ENCODE measurements around the gene SLC2A14. TPM values are rescaled to one million over a fixed set of nuclear protein-coding genes. Genes with fewer than 3 reads are reported as not detected.
"Not testable (repeated sequence)": the region's sequence is repeated elsewhere in the genome, so short reads cannot be mapped to it uniquely, and the experiment has no call there.

The SLC2A14 gene
- total RNA-seq, 1 donor from 2014 or later = not detected

DNA sequence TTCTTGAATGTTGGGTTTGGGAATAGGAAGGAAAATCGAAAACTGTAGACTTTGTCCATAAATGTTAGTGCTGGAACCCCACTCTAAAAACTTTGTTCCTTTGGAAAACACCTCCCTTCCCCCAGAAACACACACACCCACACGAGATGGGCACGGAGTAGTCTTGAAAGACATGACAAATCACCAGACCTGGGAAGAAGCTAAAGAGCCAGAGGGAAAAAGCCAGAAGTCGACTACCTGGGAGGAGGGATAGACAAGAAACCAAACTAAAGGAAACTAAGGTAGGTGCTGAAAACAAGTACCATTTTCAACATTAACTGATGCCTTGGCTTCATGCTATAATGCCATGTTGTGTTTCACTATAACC is 84.4 kb downstream of the SLC2A14 start:
- H3K27me3 ChIP-seq (ENCODE audit: low read depth) = peaks cover 6% of the 10 kb centered on the region
- DNase-seq = no peak
- H3K36me3 ChIP-seq = no peaks in the 10 kb centered on the region

GRCh38 chr12:7787574-7788293 is 85.0 kb downstream of the SLC2A14 start:
- Histone ChIP-seq H3K9me3 (no peaks in the 10 kb centered on the region), H3K27me3 (ENCODE audit: low read depth) (peaks cover 6% of the 10 kb centered on the region), H3K4me1 (no peaks in the 10 kb centered on the region), H3K27ac (no peak overlapping the region), H3K4me3 (no peak overlapping the region), H3K36me3 (no peaks in the 10 kb centered on the region)
- DNase-seq (no peak), ATAC-seq (peak in 1 of 2 donors; percentile 31)
- no peak for TF ChIP-seq CTCF (IDR thresholded peaks at IDR 0.05)
- intact Hi-C loops (cut with DNase I) = no loop called here

More for the DNA sequence above, 84.4 kb downstream of the SLC2A14 start:
- H3K9me3 ChIP-seq = no peaks in the 10 kb centered on the region
- intact Hi-C loops (cut with DNase I) = no loop called here
- no peaks in the 10 kb centered on the region for H3K4me1 ChIP-seq
- no peak overlapping the region for H3K4me3 ChIP-seq
- ATAC-seq = no peak
- TF ChIP-seq CTCF (IDR thresholded peaks at IDR 0.05) = no peak
- H3K27ac ChIP-seq = no peak overlapping the region

- ATAC-seq = no peak
- Histone ChIP-seq H3K27me3 (ENCODE audit: low read depth) (peaks cover 6% of the 10 kb centered on the region), H3K36me3 (no peaks in the 10 kb centered on the region)
Measured at GRCh38 chr12:7784701-7785100, 88.0 kb downstream of the SLC2A14 start.

GRCh38 chr12:7783433-7783832 is 89.3 kb downstream of the SLC2A14 start:
- H3K27me3 ChIP-seq (ENCODE audit: low read depth); H3K27ac ChIP-seq; ATAC-seq; H3K4me1 ChIP-seq; H3K9me3 ChIP-seq; H3K36me3 ChIP-seq; DNase-seq; H3K4me3 ChIP-seq; intact Hi-C loops (cut with DNase I): not testable (repeated sequence)

More at GRCh38 chr12:7784701-7785100, 88.0 kb downstream of the SLC2A14 start:
- DNase-seq = no peak
- Histone ChIP-seq H3K9me3 (no peaks in the 10 kb centered on the region), H3K4me3 (no peak overlapping the region), H3K4me1 (no peaks in the 10 kb centered on the region), H3K27ac (no peak overlapping the region)
- intact Hi-C loops (cut with DNase I) = no loop called here
- TF ChIP-seq CTCF (IDR thresholded peaks at IDR 0.05) = no peak

DNA sequence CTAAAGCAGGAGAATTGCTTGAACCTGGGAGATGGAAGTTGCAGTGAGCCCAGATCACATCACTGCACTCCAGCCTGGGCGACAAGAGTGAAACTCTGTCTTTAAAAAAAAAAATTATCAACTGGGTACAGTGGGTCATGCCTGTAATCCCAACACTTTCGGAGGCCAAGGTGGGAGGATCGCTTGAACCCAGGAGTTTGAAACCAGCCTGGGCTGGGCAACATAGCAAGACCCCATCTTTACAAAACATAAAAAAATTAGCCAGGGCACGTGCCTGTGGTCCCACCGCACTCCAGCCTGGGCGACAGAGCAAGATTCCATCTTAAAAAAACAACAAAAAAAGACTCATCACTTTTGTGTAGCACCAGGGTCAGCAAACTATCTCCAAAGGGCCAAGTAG is 90.7 kb downstream of the SLC2A14 start:
- Histone ChIP-seq H3K27ac (no peak overlapping the region), H3K27me3 (ENCODE audit: low read depth) (no peaks in the 10 kb centered on the region), H3K9me3 (no peaks in the 10 kb centered on the region), H3K36me3 (no peaks in the 10 kb centered on the region), H3K4me1 (no peaks in the 10 kb centered on the region), H3K4me3 (no peak overlapping the region)
- intact Hi-C loops (cut with DNase I) = no loop called here
- no peak for TF ChIP-seq CTCF (IDR thresholded peaks at IDR 0.05)
- ATAC-seq = no peak
- no peak for DNase-seq

- ATAC-seq (no peak), DNase-seq (no peak)
- H3K9me3 ChIP-seq = no peaks in the 10 kb centered on the region
- H3K27me3 ChIP-seq (ENCODE audit: low read depth) = no peaks in the 10 kb centered on the region
- no peak overlapping the region for H3K4me3 ChIP-seq
- no peak for TF ChIP-seq CTCF (IDR thresholded peaks at IDR 0.05)
- no peak overlapping the region for H3K27ac ChIP-seq
- no peaks in the 10 kb centered on the region for H3K4me1 ChIP-seq
- intact Hi-C loops (cut with DNase I) = no loop called here
- H3K36me3 ChIP-seq = no peaks in the 10 kb centered on the region
Measured at GRCh38 chr12:7781274-7781673, 91.4 kb downstream of the SLC2A14 start.
